Smooth muscle cell of the brain vasculature (primary cell): ENCODE measurements around the gene FADS3.

Experiments used
- DNase-seq: peaks from one replicate; pipeline ENCODE4 v3.0.0-alpha.2; 2012; ENCODE audit warnings: low read depth, low spot score

FADS3 gene, protein sequence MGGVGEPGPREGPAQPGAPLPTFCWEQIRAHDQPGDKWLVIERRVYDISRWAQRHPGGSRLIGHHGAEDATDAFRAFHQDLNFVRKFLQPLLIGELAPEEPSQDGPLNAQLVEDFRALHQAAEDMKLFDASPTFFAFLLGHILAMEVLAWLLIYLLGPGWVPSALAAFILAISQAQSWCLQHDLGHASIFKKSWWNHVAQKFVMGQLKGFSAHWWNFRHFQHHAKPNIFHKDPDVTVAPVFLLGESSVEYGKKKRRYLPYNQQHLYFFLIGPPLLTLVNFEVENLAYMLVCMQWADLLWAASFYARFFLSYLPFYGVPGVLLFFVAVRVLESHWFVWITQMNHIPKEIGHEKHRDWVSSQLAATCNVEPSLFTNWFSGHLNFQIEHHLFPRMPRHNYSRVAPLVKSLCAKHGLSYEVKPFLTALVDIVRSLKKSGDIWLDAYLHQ

DNA sequence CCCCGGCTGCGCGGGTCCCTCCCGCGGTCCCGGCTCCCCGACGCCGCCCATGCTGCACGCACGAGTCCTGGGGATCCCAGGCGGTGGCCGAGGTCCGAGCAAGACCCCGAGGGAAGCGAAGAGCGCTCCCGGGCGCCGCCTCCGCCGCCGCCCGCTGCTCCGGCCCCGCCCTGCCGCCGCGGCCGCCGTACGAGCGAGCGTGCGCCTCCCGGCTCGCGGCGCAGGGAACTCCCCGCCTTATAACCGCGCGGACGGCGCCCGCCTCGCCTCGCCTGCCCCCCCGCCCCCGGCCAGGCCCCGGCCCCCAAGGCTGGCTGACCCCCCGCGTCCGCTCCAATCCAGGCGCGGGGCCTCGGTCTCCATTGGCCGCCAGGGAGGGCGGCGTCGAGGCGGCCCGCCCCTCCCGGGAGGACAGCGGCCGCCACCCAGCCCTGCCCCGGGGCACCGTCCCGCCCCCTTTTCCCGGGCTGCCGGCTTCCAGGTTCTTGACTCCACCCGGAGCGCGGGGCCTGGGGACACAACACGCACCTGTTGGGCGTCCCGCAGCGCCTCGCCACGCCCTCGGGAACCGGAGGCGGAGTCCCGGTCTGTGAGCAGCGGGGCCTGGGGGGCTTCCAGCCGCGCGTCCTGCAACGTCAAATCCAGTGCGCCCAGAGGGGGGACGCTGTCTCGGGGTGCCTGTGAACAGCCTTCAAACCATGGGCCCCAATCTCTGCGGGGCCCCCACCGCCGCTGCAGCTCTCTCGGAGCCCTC, at the start of gene FADS3:
Gene FADS3, minus strand, starts transcription at position 215 of the 754 bp plus-strand sequence. Its CDS starts 164 bp downstream, at position 51.
- DNase-seq = no peak

DNA sequence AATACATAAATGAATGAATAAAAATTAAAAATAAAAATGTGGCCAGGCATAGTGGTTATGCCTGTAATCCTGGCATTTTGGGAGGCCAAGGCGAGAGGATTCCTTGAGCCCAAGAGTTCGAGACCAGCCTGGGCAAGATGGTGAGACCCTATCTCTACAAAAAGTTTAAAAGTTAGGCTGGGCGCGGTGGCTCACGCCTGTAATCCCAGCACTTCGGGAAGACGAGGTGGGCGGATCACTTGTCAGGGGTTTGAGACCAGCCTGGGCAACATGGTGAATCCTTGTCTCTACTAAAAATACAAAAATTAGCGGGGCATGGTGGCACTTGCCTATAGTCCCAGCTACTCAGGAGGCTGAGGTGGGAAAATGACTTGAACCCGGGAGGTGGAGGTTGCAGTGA, 49.1 kb upstream of the FADS3 start:
- DNase-seq = no peak

DNA sequence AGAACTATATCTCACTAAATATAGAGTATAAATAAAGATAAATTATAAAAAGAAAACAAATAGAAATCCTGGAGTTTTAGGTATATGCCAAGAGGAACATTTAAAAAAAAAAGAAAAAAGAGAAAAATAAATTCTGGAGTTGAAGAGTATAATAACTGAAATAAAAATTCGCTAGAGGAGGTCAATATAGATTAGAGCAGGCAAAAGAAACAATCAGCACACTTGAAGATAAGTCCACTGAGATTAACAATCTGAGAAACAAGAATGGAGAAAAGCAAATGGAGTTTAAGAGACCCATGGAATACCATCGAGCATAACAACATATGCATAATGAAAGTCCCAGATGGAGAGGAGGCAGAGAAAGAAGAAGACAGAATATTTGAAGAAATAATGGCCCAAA, 44.5 kb upstream of the FADS3 start:
- DNase-seq = no peak

DNA sequence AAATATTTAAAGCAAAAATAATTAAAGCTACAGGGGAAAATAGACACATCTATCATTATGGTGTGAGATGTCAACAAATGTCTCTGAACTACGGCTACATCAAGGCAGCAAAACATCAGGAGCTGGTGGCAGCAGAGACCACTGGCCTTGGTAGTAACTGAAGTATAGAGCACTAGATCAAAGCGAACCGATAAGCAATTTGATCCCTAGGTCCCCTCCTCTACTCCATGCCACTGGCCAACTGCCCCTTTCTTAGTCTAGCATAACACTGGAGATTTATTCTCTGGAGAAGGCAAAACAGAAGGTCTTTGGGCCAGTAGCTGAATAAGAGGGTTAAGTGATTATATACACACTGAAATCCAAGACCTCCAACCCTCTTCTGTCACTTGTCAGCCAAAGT, 39.6 kb upstream of the FADS3 start:
- no peak for DNase-seq

DNA sequence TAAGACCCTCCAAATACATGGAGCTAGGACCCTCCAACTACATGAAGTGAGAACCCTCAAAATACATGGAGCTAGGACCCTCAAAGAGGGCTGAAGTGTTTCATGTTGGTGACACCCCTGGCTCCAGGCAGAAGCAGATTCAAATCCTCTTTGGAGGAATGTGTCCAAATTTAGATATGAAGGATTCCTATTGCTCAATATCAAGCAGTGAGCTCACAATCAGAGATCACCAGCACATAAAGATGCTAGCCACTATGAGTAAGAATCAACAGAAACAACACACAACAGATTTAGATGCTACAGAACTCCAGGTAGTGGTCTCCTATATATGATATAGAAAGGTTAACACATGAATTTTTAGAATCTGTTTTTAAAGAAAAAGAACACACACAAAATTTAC, 37.3 kb upstream of the FADS3 start:
- no peak for DNase-seq

DNA sequence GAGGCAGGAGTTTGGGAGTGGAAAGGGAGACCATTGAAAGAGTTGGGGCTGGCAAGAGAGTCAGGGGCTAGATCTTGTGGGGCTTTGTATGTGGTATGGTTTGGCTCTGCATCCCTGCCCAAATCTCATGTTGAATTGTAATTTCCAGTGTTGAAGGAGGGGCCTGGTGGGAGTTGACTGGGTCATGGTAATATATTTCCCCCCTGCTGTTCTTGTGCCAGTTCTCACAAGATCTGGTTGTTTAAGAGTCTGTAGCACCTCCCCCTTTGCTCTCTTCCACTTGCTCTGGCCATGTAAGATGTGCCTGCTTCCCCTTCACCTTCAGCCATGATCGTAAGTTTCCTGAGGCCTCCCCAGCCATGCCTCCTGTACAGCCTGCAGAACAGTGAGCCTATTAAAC, 36.2 kb upstream of the FADS3 start:
- DNase-seq = peak; percentile 29

DNA sequence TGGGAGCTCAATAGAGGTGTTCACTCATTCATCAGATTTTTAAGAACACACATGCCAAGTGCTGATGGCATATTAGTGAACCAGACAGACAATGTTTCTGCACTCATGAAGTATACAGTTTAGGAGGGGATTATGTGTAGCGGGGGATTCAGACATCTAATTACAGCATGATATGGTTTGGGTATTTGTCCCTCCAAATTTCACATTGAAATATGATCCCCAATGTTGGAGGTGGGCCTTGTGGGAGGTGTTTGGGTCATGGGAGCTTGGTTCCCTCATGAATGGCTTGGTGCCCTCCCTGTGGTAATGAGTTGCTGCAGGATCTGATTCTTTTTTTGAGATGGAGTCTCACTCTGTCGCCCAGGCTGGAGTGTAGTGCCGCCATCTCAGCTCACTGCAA, 34.9 kb upstream of the FADS3 start:
- no peak for DNase-seq

DNA sequence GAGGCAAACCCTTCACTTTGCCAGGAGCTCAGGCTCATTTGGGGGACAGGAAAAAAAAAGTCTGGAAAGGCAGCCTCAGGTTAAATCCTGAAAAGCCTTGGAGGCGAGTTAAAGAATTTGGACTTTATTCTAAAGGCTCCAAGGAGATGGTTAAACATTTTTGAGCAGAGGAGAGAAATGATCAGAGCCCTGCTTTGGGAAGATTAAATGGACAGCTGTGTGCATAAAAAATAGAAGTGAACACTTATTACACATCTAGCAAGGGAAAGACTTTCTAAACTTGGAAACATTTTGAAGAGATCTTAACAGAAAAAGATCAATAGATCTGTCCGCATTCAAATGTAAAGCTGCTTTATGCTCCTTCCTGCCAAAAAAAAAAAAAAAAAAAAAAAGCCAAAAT, 34.4 kb upstream of the FADS3 start:
- no peak for DNase-seq

DNA sequence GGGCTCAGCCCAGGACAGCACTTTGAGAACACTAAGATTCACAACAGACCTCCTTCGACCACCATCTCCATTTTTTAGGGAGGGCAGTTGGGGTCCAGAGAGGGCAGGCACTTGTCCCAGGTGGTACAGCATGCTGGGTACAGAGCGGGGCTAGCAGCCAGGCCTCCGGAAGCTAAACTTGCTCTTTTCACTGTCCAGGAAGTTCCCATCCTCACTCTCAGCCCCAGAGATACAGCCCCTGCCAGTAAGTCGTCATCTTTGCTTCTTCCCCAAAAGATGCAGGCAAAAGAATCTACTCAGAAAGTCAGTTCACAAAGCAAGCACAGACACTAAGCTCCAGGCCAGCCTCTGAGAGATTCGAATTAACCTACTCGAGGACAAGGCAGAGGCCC, 32.7 kb upstream of the FADS3 start:
- DNase-seq = no peak

DNA sequence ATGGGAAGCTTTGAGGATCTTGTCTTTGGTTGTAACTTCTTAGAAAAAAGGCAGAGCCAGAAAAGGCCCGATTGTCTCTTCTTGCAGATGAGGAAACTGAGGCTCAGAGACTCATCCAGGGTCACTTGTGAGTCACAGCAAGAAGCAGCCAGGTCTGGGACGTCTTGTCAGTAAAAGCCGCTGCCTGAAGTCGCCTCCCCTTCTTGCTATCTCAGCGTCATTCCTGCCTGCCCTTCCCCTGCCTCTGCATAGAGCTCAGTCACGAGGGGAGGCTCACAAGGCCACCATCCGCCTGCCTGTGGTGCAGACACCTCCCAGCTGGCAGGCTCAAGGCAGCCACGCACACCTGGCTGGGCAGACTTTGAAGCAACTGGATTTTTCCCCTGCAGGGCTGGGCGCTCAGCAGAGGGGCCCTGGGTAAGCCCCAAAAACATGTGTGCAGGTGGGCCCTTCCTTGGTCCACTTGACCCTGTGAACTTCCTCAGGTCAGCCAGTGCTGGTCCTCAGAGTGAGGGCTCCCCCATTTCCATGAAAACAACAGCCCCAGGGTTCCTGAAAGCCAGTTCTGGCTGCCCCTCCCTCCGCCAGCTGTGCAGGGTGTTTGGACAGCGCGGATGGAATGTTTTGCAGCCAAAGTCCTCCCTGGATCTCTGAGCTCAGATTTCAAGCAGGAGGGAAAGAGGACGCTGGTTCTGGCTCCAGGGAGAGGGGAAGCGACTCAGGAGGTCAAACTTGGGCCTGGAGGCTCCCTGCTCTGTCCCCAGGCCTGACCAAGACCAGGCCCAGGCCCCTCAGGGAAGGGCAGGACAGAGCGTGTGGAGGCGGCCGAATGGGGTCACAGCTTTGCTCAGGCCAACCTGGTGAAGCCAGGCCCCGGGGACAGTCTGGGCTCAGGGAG, 32.1 kb upstream of the FADS3 start:
- DNase-seq = peak; percentile 87

DNA sequence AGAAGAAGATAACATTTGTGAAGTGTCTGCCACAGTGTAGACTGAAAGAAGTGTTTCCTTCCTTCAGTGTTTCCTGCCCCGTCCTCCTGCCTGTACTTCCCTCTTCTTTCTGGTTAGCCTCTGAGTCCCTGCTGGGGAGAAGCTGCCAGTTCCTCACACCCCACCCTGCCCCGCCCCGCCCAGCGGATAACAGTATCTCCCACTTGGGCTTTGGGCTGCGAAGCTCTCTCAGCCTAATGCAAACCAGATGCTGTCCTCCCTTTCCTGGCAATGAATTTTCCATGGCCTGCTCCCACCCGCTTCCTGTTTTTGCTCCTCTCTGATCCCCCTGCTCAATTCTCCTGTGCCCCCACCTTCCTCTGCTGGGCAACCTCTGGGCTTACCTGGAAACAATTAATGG, 31.2 kb upstream of the FADS3 start:
- DNase-seq = peak; percentile 76

DNA sequence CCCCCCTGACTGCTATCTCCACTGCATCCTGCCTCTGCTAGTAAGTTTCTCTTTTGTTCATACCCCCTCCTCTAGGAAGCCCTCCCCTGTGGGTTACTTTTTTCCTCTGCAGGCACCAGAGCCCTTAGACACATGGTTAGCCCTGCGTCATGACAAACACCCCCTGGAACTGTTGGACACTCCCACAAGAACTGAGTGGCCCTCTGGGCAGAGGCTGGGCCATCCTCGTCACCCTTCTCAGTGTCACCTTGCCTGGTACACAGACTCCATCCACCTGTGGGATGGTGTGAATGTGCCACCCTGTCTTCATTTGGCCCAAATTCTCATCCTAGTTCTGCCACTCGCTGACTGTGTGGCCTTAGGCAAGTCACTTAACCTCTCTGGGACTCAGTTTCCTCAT, 30.1 kb upstream of the FADS3 start:
- DNase-seq = no peak

DNA sequence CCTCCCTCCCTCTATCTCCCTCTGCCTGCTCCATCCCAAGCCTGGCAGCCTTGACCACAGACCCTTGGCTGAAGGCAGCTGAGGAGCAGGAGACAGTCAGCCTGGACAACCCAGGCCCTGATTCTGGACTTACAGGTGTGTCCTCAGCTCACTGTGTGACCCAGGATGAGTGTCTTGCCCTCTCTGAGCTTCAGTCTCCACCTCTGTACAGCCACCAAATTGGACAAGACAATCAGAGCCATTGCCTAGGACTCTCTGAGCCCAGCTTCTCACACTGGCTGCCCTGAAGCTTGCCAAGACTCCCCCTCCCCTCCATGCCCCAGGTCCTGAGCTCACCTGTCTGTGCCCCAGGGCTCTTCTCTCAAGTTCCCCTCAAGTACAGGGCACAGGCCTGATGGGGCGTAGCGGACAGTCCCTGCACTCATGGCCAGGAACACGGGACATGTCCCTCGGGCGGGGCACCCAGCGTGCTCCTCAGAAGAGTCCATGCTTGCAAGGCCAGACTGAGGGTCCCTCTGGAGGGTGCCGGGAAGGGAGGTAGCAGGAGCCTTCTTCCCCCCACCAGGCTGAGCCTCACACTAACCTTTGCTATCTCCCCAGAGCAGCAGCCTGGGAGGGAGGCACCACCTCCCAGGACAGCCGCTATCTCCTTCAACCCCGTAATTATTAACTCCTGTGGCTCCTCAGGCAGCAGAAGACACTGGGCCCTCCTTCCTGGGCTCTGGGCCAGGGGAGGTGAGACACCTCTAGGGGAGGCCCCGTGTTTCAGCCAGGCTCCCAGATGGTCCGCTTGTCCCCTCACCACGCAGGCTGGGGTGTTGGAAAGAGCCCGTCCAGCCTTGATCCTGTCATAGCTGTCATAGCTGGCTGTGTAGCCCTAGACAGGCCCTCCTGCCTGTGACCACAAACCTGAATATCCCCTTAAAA, 28.6 kb upstream of the FADS3 start:
- no peak for DNase-seq

DNA sequence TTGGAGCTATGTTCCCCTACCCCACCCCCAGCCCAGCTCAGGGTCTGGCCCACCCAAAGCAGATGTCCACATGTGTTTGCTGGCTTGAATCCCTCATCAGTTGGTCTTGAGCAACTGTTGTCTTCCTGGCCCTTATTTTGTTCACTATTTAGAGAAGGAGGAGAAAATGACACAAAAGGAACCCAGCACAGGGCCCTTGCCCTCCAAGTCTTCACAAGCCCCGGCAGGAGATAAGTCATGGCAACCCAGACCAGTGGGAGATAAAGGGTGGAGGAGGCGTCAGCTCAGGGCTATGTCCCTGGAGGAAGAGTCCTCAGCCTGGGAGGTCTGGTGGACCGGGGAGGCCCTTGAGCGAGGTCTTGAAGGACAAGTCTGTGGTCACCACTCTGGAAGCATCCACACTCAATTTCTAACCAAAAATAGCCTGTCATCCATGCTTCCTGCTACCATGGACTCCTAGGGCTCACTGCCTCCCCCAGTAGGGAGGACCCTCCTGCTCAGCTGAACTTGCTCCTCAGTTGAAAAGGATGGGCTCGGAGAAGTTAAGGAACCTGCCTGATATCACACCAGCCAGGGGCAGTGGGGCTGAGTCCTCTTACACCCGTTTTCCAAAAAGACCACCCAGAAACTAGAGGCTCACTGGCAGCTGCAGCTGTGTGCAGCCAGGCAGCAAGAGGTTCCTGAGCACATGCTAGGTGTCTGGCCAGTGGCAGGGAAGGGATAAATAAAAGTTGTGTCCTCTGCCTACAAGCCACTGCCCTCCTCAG, 27.8 kb upstream of the FADS3 start:
- no peak for DNase-seq

DNA sequence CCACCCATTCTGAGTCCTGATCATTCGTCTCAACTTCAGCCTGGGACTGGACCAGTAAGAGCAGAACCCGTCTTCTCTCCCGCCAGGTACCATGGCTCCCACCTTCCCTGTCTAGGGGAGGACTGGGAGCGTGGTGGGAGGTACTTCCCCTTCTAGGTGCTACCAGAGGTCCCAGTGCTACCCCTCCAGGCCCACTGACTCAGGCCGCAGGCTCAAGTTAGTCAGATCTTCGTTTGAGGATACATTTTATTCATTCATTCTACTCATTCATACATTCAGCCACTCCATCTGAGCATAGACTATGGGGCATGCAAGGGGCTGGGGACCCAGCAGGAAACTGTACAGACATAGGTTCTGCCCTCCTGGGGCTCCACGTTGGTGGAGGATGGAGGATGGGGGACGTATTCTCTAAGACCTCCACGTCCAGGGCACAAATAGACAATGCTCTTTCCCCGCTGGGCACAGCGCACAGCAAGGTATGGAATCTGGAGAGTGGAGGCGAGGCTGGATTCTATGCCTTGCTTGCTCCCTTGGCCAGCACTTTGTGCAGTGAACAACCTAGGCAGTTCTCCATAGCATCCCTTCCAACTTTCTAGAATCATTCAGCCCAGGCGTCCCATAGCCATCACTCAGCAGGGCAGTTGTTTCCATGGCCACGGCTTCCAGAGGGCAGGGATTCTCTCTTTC, 27.0 kb upstream of the FADS3 start:
- no peak for DNase-seq

DNA sequence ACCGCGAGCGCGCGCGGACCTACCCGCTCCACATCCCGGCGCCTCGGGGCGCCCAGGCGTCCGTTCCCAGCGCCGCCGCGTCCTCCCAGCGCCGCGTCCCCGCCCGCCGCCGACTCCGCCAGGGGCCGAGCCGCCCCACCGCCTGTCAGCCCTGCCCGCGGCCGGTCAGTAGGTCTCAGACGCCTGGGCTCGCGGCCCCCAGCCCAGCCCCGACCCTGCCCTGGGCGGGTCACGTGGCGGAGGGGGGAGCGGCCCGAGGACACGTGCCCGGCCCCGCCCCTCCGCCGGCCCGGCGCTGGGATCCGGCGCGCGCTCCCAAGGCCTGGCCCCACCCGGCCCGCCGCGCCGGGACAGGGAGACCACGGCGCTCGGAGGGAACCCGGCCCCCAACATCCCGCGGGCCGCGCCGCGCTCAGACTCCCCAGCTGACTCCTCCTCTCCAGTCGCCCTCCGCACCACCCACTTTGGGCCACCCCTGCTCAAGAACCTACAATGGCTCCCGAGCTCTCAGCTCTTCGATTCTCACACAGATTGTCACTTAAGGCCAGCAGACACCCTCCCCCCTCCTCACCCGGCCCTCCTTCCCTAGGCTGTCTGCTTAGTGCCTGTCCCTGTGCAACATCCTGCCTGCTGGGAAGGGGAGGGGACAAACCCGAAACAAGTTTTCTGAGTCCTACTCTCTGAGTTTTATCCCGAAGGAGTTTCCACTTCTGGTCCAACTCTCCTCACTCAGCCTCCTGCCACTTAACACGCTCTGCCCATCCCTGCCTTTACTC, 26.2 kb upstream of the FADS3 start, which contains the start of gene RAB3IL1:
Gene RAB3IL1, minus strand, starts transcription at position 233 of the 776 bp plus-strand sequence. Its CDS starts 199 bp downstream, at position 34.
- DNase-seq = no peak

DNA sequence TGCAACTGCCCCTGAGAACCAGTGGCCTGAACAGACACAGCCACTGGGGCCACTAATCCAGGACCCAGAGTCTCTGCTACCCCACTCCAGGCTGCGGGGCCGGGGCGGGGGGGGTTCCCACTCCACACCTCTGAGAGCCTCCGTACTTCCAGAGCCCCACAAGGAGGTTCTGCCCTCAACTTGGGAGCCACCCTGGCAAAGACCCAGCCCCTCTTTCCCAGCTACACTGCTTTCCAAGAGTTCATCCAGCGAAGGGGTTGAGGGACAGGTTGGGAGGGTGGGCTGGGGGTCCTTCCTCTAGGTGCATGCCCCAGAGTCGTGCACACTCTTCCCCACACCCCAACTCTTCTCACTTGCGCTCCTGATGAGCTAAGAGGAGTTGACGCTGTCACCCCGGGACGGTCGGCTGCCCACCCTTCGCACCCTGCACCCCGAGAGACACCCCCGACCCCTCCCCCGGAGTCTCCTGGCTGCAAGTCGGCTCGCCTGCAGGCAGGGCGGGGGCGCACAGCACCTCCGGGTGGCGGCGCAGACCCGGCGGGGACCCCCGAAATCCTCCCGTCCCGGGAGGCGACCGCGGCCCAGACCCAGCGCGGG, 25.5 kb upstream of the FADS3 start:
- DNase-seq = no peak

DNA sequence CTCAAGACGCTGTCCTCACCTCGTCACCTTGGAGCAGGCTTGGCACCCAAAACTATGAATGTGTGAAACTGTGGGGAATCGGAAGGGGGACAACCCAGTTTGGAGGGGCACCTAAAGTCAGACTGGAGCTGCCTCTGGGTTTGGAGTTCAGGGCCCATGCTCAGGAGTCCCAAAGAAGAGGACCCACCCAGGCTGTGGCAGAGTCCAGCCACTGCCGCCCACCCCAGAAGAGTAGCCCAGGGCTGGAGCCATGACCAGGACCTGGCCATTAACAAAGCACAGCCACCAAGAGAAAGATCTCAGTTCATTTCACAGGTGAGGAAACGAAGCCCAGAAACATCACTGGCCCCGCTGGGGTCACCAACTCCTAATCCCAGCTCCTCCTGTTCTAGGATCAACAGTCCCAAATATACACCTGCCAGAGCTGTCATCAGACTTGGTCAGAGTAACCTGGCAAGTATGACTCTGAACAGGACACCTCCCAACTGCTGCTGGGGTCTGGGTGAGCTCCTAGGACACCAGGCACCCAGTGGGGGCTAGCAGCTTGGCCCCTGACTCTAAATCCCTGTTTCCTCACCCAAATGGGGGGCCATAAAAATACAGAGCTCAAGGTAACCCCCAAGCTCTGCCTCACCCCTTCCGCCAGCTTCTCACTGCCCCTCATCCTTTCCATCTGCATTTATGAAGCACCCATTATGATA, 23.3 kb upstream of the FADS3 start:
- no peak for DNase-seq
